Measurements from ENCODE around the gene ARF1.

Gene ARF1

DNA sequence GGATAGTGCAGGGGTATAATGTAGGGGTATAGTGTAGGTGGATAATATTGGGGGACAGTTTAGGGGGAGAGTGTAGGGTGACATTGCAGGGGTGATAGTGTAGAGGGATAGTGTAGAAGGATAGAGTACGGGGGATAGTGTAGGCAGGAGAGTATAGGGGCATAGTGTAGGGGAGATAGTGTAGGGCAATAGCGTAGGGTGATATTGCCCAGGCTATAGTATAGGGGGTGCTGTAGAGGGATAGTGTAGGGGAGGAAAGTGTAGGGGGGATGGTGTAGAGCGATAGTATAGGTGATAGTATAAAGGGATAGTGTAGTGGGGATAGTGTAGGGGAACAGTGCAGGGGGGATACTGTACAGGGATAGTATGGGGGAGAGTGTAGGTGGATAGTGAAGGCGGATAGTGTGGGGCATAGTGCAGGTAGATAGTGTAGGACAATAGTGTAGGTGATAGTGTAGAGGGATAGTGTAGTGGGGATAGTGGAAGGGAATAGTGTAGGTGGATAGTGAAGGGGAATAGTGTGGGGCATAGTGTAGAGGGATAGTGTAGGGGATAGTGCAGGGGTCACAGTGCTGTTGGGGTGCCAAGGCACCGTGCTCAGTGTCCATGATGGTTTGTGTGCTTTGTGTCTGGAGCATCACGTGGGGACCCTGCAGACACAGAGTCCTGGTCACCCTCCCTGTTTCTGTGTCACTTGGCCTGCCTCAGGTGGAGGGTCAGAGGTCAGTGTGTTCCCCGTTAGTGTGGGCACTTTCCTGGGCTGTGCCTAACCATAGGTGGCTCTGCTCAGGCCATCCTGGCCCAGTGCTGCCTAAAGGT lies 10.5 kb upstream of the ARF1 start:
- no peak for DNase-seq

GRCh38 chr1:228072658-228073043 lies 9.9 kb upstream of the ARF1 start:
- DNase-seq = no peak

DNA sequence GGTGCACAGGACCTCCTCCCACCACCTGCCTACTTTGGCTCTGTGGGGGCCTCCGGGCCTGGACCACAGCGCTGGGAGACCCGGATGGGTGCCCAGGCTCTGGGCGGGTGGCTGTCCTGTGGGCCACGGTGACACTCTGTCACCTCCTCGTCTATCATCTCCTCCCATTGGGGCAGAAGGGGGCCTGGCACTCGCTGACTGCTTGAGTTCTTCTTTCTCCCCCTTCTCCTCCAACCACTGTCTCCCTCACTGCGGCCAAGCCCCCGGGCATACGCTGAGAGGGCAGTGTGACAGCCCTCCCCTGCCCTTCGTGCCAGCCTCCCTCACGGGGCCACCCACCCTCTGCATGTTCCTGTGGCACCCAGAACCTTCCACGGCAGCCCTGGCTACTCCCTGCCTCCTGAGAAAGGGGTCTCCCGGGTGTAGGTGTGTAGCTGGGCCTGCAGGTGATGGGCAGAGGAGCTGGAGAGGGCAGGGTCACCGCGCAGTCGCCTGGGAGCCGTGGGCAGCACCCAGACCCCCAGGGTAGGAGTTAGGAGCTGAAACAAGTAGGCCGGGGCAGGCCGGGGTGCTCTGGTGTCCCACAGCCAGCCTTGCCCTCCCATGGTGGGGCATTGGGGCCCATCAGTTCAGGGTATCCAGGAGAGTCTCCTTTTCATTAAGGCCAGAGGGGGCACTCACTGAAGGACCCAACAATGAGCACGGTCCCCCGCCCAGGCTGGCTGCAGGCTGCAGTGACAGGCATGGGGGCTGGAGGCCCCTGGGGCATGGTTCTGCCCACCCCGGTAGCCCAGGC lies 9.2 kb upstream of the ARF1 start:
- no peak for DNase-seq

GRCh38 chr1:228073857-228074545 lies 8.5 kb upstream of the ARF1 start:
- DNase-seq = no peak

DNA sequence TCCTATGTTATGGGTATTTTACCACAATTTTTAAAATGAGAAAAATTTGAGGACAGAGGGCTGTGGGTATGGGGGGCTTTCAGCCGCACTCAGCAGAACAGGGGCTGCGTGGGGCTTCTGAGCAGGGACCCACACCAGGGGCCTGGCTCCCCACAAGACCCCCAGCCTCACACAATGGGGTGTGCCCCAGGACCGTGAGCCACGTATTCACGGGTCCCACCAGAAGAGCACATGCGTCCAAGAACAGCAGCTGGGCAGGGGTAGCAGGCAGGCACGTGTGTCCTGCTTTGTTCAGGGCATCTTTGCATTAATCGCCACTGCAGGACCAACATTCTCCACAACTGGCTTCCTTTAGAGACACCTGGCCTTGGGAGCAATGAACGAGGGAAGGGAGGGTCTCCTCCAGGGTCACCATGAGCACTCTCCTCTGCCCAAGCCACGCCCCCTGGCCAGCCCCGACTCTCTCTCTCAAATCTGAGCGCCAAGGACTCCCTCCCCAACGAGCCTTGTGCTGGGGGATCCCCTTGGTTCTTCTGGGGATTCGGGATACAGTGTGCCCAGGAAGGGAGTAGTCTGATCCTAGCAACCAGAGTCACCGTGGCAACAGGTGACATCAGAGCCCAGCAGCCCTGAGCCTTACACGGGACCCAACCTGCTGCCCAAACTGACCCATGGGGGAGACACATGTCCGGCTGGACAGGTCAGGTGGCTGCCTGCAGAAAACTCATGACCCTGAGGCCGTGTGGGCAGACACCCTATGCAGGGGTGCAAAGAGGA lies 7.4 kb upstream of the ARF1 start:
- DNase-seq = no peak

- DNase-seq = no peak
Observed at GRCh38 chr1:228075801-228076271, 6.7 kb upstream of the ARF1 start.

DNA sequence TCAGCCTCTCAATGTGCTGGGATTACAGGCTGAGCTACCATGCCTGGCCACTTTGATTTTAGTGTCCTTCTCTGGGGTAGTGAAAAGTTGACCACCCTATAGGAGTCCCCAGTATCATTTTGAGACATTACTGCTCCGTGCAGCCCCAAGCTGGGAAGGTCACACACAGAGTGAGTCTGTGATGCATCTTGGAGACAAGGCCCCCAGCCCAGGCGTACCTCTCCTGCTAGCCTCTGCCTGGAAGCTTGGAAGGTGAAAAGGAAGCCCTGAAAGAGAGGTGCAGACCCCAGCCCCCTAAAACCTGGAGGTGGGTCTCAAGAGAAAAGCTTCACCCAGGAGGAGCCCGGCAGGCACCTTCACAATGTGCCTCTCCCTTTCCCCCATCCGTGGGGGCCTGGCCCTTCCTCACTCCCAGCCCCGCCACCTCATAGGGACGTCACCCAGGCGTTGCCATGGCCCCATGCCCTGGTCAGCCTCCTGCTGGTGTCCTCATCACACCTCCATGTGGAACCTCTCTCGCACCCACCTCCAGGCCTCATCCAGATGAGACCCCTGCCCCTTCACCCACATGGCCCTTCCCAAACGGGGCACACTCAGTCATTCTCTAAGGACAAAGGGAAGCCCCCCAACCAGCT lies 5.6 kb upstream of the ARF1 start:
- DNase-seq = no peak

DNA sequence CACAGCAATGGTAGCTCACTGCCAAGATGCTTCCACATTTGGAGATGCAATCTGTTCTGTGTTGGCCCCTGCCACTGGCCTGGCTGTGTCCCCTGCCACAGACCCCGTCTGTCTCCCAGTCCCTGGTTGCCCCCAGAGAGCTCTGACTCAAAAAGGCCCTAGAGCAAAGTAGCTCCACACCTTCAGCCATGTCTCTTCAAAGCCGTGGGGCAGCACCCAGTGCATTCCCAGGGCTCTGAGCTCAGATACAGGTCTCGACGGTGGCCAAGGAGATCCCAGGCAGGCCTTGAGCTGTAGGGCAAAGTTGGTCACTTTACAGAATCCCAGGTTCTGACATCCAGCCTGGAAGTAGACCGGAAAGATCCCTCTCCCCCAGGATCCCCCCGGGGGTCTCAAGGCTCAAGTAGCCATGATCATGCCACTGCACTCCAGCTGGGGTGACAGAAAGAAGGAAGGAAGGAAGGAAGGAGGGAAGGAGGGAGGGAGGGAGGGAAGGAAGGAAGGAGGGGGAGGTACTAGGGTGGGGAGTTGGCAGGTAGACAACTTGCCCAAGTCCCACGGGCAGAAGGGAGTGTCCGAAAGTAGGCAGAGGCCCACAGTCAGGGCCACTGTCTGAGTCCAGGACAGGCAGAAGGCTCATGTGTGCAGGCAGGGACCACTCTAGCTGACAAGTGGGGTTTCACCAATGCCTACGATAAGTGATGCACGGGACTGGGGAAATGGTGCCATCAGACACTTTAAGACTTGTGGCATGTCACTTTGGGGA lies 4.8 kb upstream of the ARF1 start:
- DNase-seq = no peak

DNA sequence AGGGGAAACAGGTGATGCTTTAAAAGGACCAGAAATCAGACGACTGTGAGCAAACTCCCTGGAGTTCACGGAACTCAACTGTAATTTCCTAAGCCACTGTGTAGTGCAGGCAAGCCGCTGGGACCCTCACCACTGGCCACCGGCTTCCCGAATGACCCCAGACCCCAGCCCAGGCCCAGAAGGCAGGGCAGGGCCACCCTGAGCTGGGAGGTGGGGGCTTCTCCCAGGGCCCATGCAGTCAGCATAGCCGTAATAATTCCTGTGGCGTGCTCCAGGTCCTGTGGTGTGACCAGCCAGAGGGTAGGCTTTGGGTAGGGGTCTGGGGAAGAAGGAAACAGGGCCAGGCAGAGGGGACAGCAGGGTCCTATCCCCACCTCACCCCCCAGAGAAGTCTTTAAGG lies 3.5 kb upstream of the ARF1 start:
- no peak for DNase-seq

- DNase-seq = no peak
Observed at GRCh38 chr1:228079601-228080263, 2.8 kb upstream of the ARF1 start.

- DNase-seq = no peak
Observed at GRCh38 chr1:228081144-228081543, 1.4 kb upstream of the ARF1 start.

GRCh38 chr1:228081578-228082213 lies 812 bp upstream of the ARF1 start:
- no peak for DNase-seq

- DNase-seq = no peak
Observed at GRCh38 chr1:228082918-228083870, 686 bp downstream of the ARF1 start.

- no peak for DNase-seq
Observed at GRCh38 chr1:228083871-228084278, 1.4 kb downstream of the ARF1 start.

DNA sequence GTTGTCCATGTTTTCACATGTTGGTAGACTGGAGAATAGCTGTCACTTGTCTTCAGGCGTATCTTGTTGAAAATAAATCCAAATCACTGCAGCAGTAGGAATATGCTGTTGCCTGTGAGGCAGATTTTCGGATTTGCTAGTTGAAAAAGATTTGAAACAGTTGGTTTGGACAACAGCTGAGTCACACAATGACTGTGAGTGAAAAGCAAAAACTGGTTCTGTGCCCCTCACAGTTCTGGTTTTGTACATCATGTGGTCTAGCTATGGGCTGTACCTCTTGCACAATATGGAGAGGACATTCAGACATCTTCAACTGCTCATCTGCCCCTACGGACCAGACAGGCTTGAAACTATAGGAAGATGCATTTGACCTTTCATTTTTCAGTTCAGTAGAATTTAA lies 1.8 kb downstream of the ARF1 start:
- DNase-seq = no peak

DNA sequence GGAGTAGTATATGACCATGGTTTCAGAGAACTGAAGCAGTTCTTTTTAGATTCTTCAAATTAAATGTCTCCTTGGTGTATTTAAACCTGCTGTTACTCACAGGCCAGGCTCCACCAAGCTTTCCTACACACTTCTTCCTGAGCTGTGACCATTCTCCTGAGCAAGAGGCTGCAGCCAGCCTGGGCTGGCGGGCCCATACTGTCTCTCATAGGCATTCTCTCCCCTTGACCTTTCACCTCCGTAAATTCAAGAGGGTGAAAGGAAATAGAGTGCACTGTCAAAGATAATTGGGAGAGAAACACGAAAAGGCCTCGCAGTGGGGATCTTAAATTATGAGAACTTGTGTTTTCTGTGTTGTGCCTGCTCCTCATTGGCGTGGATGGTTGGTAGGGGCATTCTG lies 2.3 kb downstream of the ARF1 start:
- DNase-seq = no peak

- no peak for DNase-seq
Observed at GRCh38 chr1:228085287-228085951, 2.9 kb downstream of the ARF1 start.

GRCh38 chr1:228087771-228088251 lies 5.3 kb downstream of the ARF1 start:
- DNase-seq = no peak

All from NCI-H1694 treated with DMSO at 0.1 percent for 48 hours (cell line).